ENCODE measurements around the gene ZDHHC11B.
"Not testable (repeated sequence)": the region's sequence is repeated elsewhere in the genome, so short reads cannot be mapped to it uniquely, and the experiment has no call there.

The ZDHHC11B gene

GRCh38 chr5:773517-774264 lies 10.8 kb downstream of the ZDHHC11B start:
- in situ Hi-C loops (cut with HindIII; ENCODE audit: low sequenced_read_pairs) = no loop called here
- no peak for DNase-seq (ENCODE audit: low read depth, low spot score)
- no peak for TF ChIP-seq CTCF (IDR thresholded peaks at IDR 0.05; ENCODE audit: low read depth, low read length)
- no peak overlapping the region for H3K4me3 ChIP-seq (ENCODE audit: low read depth, low read length)

GRCh38 chr5:772931-773330 lies 11.6 kb downstream of the ZDHHC11B start:
- H3K4me3 ChIP-seq (ENCODE audit: low read depth, low read length); DNase-seq (ENCODE audit: low read depth, low spot score); in situ Hi-C loops (cut with HindIII; ENCODE audit: low sequenced_read_pairs): not testable (repeated sequence)

GRCh38 chr5:772547-772890 lies 12.0 kb downstream of the ZDHHC11B start:
- in situ Hi-C loops (cut with HindIII; ENCODE audit: low sequenced_read_pairs); DNase-seq (ENCODE audit: low read depth, low spot score); H3K4me3 ChIP-seq (ENCODE audit: low read depth, low read length): not testable (repeated sequence)

GRCh38 chr5:771841-772546 lies 12.5 kb downstream of the ZDHHC11B start:
- H3K4me3 ChIP-seq (ENCODE audit: low read depth, low read length); in situ Hi-C loops (cut with HindIII; ENCODE audit: low sequenced_read_pairs); DNase-seq (ENCODE audit: low read depth, low spot score): not testable (repeated sequence)

GRCh38 chr5:771087-771781 lies 13.3 kb downstream of the ZDHHC11B start:
- H3K4me3 ChIP-seq (ENCODE audit: low read depth, low read length); in situ Hi-C loops (cut with HindIII; ENCODE audit: low sequenced_read_pairs); DNase-seq (ENCODE audit: low read depth, low spot score): not testable (repeated sequence)

GRCh38 chr5:770585-770984 lies 13.9 kb downstream of the ZDHHC11B start:
- H3K4me3 ChIP-seq (ENCODE audit: low read depth, low read length); in situ Hi-C loops (cut with HindIII; ENCODE audit: low sequenced_read_pairs); DNase-seq (ENCODE audit: low read depth, low spot score): not testable (repeated sequence)

GRCh38 chr5:769485-770145 lies 14.9 kb downstream of the ZDHHC11B start:
- DNase-seq (ENCODE audit: low read depth, low spot score); H3K4me3 ChIP-seq (ENCODE audit: low read depth, low read length); in situ Hi-C loops (cut with HindIII; ENCODE audit: low sequenced_read_pairs): not testable (repeated sequence)

- no peak for TF ChIP-seq CTCF (IDR thresholded peaks at IDR 0.05; ENCODE audit: low read depth, low read length)
- DNase-seq (ENCODE audit: low read depth, low spot score) = no peak
- H3K4me3 ChIP-seq (ENCODE audit: low read depth, low read length) = no peak overlapping the region
- in situ Hi-C loops (cut with HindIII; ENCODE audit: low sequenced_read_pairs) = no loop called here
Measured at GRCh38 chr5:766666-767431, 17.7 kb downstream of the ZDHHC11B start.

- in situ Hi-C loops (cut with HindIII; ENCODE audit: low sequenced_read_pairs) = no loop called here
- DNase-seq (ENCODE audit: low read depth, low spot score) = no peak
- no peak for TF ChIP-seq CTCF (IDR thresholded peaks at IDR 0.05; ENCODE audit: low read depth, low read length)
- H3K4me3 ChIP-seq (ENCODE audit: low read depth, low read length) = no peak overlapping the region
Measured at GRCh38 chr5:765948-766631, 18.4 kb downstream of the ZDHHC11B start.

Data from astrocyte of the spinal cord (primary cell).